ENCODE measurements around the gene ABHD12.

DNA sequence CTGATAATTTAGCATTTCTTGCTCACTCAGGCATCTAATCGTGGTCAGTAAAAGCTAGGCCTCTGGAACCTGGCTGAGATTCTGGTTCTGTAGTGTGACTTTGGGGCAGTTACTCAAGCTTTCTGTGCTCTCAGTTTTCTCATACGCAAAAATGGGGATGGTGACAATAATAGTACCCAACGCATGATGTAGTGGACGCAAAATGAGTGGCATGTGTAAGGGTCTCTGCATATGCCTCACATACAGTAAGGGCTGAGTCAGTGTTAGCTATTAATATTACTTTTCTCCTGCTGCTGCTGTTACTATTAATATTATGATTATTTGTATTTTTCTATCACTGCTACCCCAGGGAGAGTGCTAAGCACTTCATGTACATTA lies 17.5 kb upstream of the ABHD12 start:
- TF ChIP-seq TCF3 (IDR thresholded peaks at IDR 0.05; ENCODE audit: borderline replicate concordance, insufficient read depth, low read depth, low read length) (no peak), EZH2 (IDR thresholded peaks at IDR 0.05; ENCODE audit: borderline replicate concordance, control insufficient read depth, low read depth, low read length) (no peak), RAD21 (IDR thresholded peaks at IDR 0.05; ENCODE audit: insufficient read depth, low read depth, low read length) (no peak), ELK1 (IDR thresholded peaks at IDR 0.05; ENCODE audit: low read depth, low read length) (no peak), POLR2A (IDR thresholded peaks at IDR 0.05; ENCODE audit: low read depth, low read length) (no peak), POLR2AphosphoS5 (IDR thresholded peaks at IDR 0.05; ENCODE audit: low read length) (no peak), ZSCAN29 (IDR thresholded peaks at IDR 0.05) (no peak), NFIC (IDR thresholded peaks at IDR 0.05; ENCODE audit: low read depth, low read length) (no peak), EP300 (IDR thresholded peaks at IDR 0.05; ENCODE audit: borderline replicate concordance in 1 of 2, control insufficient read depth in 1 of 2, low read depth in 2 of 2, low read length in 2 of 2) (no peak), JUND (IDR thresholded peaks at IDR 0.05; ENCODE audit: low read depth, low read length) (no peak)
- TF ChIP-seq, protein P1, sequence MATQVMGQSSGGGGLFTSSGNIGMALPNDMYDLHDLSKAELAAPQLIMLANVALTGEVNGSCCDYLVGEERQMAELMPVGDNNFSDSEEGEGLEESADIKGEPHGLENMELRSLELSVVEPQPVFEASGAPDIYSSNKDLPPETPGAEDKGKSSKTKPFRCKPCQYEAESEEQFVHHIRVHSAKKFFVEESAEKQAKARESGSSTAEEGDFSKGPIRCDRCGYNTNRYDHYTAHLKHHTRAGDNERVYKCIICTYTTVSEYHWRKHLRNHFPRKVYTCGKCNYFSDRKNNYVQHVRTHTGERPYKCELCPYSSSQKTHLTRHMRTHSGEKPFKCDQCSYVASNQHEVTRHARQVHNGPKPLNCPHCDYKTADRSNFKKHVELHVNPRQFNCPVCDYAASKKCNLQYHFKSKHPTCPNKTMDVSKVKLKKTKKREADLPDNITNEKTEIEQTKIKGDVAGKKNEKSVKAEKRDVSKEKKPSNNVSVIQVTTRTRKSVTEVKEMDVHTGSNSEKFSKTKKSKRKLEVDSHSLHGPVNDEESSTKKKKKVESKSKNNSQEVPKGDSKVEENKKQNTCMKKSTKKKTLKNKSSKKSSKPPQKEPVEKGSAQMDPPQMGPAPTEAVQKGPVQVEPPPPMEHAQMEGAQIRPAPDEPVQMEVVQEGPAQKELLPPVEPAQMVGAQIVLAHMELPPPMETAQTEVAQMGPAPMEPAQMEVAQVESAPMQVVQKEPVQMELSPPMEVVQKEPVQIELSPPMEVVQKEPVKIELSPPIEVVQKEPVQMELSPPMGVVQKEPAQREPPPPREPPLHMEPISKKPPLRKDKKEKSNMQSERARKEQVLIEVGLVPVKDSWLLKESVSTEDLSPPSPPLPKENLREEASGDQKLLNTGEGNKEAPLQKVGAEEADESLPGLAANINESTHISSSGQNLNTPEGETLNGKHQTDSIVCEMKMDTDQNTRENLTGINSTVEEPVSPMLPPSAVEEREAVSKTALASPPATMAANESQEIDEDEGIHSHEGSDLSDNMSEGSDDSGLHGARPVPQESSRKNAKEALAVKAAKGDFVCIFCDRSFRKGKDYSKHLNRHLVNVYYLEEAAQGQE (IDR thresholded peaks at IDR 0.05; ENCODE audit: low read depth, low read length) = no peak
- TF ChIP-seq, protein P2, sequence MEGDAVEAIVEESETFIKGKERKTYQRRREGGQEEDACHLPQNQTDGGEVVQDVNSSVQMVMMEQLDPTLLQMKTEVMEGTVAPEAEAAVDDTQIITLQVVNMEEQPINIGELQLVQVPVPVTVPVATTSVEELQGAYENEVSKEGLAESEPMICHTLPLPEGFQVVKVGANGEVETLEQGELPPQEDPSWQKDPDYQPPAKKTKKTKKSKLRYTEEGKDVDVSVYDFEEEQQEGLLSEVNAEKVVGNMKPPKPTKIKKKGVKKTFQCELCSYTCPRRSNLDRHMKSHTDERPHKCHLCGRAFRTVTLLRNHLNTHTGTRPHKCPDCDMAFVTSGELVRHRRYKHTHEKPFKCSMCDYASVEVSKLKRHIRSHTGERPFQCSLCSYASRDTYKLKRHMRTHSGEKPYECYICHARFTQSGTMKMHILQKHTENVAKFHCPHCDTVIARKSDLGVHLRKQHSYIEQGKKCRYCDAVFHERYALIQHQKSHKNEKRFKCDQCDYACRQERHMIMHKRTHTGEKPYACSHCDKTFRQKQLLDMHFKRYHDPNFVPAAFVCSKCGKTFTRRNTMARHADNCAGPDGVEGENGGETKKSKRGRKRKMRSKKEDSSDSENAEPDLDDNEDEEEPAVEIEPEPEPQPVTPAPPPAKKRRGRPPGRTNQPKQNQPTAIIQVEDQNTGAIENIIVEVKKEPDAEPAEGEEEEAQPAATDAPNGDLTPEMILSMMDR (IDR thresholded peaks at IDR 0.05 in 2 of 3, conservative IDR thresholded peaks at IDR 0.05 in 1 of 3; ENCODE audit: control insufficient read depth in 2 of 3, extremely low read depth in 1 of 3, insufficient read depth in 1 of 3, low read depth in 3 of 3, low read length in 3 of 3) = no peak
- TF ChIP-seq, protein P3, sequence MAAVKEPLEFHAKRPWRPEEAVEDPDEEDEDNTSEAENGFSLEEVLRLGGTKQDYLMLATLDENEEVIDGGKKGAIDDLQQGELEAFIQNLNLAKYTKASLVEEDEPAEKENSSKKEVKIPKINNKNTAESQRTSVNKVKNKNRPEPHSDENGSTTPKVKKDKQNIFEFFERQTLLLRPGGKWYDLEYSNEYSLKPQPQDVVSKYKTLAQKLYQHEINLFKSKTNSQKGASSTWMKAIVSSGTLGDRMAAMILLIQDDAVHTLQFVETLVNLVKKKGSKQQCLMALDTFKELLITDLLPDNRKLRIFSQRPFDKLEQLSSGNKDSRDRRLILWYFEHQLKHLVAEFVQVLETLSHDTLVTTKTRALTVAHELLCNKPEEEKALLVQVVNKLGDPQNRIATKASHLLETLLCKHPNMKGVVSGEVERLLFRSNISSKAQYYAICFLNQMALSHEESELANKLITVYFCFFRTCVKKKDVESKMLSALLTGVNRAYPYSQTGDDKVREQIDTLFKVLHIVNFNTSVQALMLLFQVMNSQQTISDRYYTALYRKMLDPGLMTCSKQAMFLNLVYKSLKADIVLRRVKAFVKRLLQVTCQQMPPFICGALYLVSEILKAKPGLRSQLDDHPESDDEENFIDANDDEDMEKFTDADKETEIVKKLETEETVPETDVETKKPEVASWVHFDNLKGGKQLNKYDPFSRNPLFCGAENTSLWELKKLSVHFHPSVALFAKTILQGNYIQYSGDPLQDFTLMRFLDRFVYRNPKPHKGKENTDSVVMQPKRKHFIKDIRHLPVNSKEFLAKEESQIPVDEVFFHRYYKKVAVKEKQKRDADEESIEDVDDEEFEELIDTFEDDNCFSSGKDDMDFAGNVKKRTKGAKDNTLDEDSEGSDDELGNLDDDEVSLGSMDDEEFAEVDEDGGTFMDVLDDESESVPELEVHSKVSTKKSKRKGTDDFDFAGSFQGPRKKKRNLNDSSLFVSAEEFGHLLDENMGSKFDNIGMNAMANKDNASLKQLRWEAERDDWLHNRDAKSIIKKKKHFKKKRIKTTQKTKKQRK (IDR thresholded peaks at IDR 0.05; ENCODE audit: low read depth, low read length) = no peak
